ENCODE results near the gene PXT1.
"Not testable (repeated sequence)": the region's sequence is repeated elsewhere in the genome, so short reads cannot be mapped to it uniquely, and the experiment has no call there.

Gene PXT1

GRCh38 chr6:36442671-36443470 is at the start of gene PXT1, which contains the start of gene KCTD20:
TSS of gene PXT1 (minus strand) at chr6:36442854. CDS start at chr6:36426082, 16,772 bp downstream.
TSS of gene KCTD20 (plus strand) at chr6:36443000. CDS start at chr6:36470098, 27,098 bp downstream.
- peak; percentile 92 for DNase-seq (ENCODE audit: low spot score)

GRCh38 chr6:36492092-36492491 is 49.4 kb upstream of the PXT1 start:
- DNase-seq (ENCODE audit: low spot score) = no peak

- DNase-seq (ENCODE audit: low spot score) = no peak
These were observed 48.8 kb upstream of the PXT1 start for GRCh38 chr6:36491378-36491965.

- no peak for DNase-seq (ENCODE audit: low spot score)
These were observed 46.8 kb upstream of the PXT1 start for GRCh38 chr6:36489426-36489825.

GRCh38 chr6:36488221-36488620 is 45.6 kb upstream of the PXT1 start:
- no peak for DNase-seq (ENCODE audit: low spot score)

- no peak for DNase-seq (ENCODE audit: low spot score)
These were observed 45.0 kb upstream of the PXT1 start for GRCh38 chr6:36487698-36488097.

GRCh38 chr6:36484736-36485135 is 42.1 kb upstream of the PXT1 start:
- no peak for DNase-seq (ENCODE audit: low spot score)

GRCh38 chr6:36483326-36483725 is 40.7 kb upstream of the PXT1 start:
- not testable (repeated sequence) for DNase-seq (ENCODE audit: low spot score)

GRCh38 chr6:36479256-36479655 is 36.6 kb upstream of the PXT1 start:
- no peak for DNase-seq (ENCODE audit: low spot score)

- DNase-seq (ENCODE audit: low spot score) = no peak
These were observed 35.4 kb upstream of the PXT1 start for GRCh38 chr6:36478051-36478526.

- DNase-seq (ENCODE audit: low spot score) = no peak
These were observed 27.3 kb upstream of the PXT1 start for GRCh38 chr6:36469946-36470345.

GRCh38 chr6:36469148-36469661 is 26.6 kb upstream of the PXT1 start:
- DNase-seq (ENCODE audit: low spot score) = no peak

- no peak for DNase-seq (ENCODE audit: low spot score)
These were observed 25.0 kb upstream of the PXT1 start for GRCh38 chr6:36467625-36468024.

GRCh38 chr6:36464233-36464632 is 21.6 kb upstream of the PXT1 start:
- no peak for DNase-seq (ENCODE audit: low spot score)

GRCh38 chr6:36463676-36464075 is 21.0 kb upstream of the PXT1 start:
- DNase-seq (ENCODE audit: low spot score) = no peak

GRCh38 chr6:36461646-36462045 is 19.0 kb upstream of the PXT1 start:
- DNase-seq (ENCODE audit: low spot score) = no peak

GRCh38 chr6:36460916-36461315 is 18.3 kb upstream of the PXT1 start:
- DNase-seq (ENCODE audit: low spot score) = no peak

GRCh38 chr6:36459501-36459900 is 16.8 kb upstream of the PXT1 start:
- no peak for DNase-seq (ENCODE audit: low spot score)

- no peak for DNase-seq (ENCODE audit: low spot score)
These were observed 12.9 kb upstream of the PXT1 start for GRCh38 chr6:36455486-36456027.

GRCh38 chr6:36452897-36453296 is 10.2 kb upstream of the PXT1 start:
- DNase-seq (ENCODE audit: low spot score) = not testable (repeated sequence)

- not testable (repeated sequence) for DNase-seq (ENCODE audit: low spot score)
These were observed 6.5 kb upstream of the PXT1 start for GRCh38 chr6:36449173-36449572.

GRCh38 chr6:36445621-36446020 is 3.0 kb upstream of the PXT1 start:
- DNase-seq (ENCODE audit: low spot score) = no peak

GRCh38 chr6:36444470-36444869 is 1.8 kb upstream of the PXT1 start:
- DNase-seq (ENCODE audit: low spot score) = no peak
